ENCODE data around the gene PWWP2B.

DNA sequence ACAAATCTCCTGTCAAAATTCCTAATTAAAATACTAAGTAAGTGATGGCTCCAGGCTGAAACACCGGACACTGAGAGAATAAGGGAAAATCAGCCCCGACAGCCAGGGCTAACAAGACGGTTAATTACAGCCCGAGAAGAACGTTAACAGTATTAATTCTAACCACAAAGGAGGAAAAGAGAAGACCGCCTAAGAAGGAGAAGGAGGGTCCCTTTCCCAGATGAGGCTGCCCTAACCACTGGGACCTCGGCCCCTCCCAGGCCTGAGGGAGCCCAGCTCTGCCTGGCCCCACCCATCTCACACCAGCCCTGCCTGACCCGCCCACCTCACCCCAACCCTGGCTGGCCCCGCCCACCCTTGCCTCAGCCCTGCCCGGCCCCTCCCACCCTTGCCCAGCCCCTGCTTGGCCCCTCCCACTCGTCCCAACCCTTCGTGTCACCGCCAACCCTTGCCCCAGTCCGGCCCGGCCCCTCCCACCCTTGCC is 51.3 kb downstream of the PWWP2B start:
- TF ChIP-seq, protein P1, sequence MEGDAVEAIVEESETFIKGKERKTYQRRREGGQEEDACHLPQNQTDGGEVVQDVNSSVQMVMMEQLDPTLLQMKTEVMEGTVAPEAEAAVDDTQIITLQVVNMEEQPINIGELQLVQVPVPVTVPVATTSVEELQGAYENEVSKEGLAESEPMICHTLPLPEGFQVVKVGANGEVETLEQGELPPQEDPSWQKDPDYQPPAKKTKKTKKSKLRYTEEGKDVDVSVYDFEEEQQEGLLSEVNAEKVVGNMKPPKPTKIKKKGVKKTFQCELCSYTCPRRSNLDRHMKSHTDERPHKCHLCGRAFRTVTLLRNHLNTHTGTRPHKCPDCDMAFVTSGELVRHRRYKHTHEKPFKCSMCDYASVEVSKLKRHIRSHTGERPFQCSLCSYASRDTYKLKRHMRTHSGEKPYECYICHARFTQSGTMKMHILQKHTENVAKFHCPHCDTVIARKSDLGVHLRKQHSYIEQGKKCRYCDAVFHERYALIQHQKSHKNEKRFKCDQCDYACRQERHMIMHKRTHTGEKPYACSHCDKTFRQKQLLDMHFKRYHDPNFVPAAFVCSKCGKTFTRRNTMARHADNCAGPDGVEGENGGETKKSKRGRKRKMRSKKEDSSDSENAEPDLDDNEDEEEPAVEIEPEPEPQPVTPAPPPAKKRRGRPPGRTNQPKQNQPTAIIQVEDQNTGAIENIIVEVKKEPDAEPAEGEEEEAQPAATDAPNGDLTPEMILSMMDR (IDR thresholded peaks at IDR 0.05), result no peak
- TF ChIP-seq POLR2AphosphoS5 (IDR thresholded peaks at IDR 0.05), result no peak

Measured in esophagus muscularis mucosa (tissue), 3 donors.